GM18870 (cell line): ENCODE measurements around the gene DCP2.
"Not testable (repeated sequence)": the region's sequence is repeated elsewhere in the genome, so short reads cannot be mapped to it uniquely, and the experiment has no call there.

ENCODE experiments used
- ATAC-seq: cut with Tn5 transposase; IDR thresholded peaks from one replicate; pipeline ENCODE4 v1.9.1; 2021; ENCODE audit warnings: moderate library complexity; ENCODE audit not compliant: unreplicated experiment

DCP2 gene

GRCh38 chr5:112976432-112977309, at the start of gene DCP2:
Gene DCP2, plus strand, starts transcription at chr5:112976798. Its CDS starts 136 bp downstream, at chr5:112976934.
- ATAC-seq = peak; percentile 98

GRCh38 chr5:112929336-112930081, 47.1 kb upstream of the DCP2 start:
- peak; percentile 75 for ATAC-seq

- ATAC-seq = peak; percentile 43
These were observed 46.6 kb upstream of the DCP2 start for GRCh38 chr5:112930082-112930344.

GRCh38 chr5:112931473-112931872, 45.1 kb upstream of the DCP2 start:
- ATAC-seq = no peak

GRCh38 chr5:112933105-112933504, 43.5 kb upstream of the DCP2 start:
- no peak for ATAC-seq

- ATAC-seq = no peak
These were observed 42.8 kb upstream of the DCP2 start for GRCh38 chr5:112933651-112934365.

GRCh38 chr5:112934366-112934663, 42.3 kb upstream of the DCP2 start:
- no peak for ATAC-seq

GRCh38 chr5:112935675-112936074, 40.9 kb upstream of the DCP2 start:
- no peak for ATAC-seq

- no peak for ATAC-seq
These were observed 38.3 kb upstream of the DCP2 start for GRCh38 chr5:112938286-112938685.

GRCh38 chr5:112940670-112941069, 35.9 kb upstream of the DCP2 start:
- ATAC-seq = no peak

GRCh38 chr5:112948458-112948857, 28.1 kb upstream of the DCP2 start:
- no peak for ATAC-seq

GRCh38 chr5:112951124-112951702, 25.4 kb upstream of the DCP2 start:
- ATAC-seq = peak; percentile 97

- ATAC-seq = no peak
These were observed 20.0 kb upstream of the DCP2 start for GRCh38 chr5:112956606-112957005.

- ATAC-seq = no peak
These were observed 19.4 kb upstream of the DCP2 start for GRCh38 chr5:112957036-112957808.

GRCh38 chr5:112958093-112959088, 18.2 kb upstream of the DCP2 start:
- ATAC-seq = peak; percentile 85

- ATAC-seq = not testable (repeated sequence)
These were observed 16.7 kb upstream of the DCP2 start for GRCh38 chr5:112959872-112960271.

- no peak for ATAC-seq
These were observed 16.3 kb upstream of the DCP2 start for GRCh38 chr5:112960315-112960714.

- no peak for ATAC-seq
These were observed 15.6 kb upstream of the DCP2 start for GRCh38 chr5:112960863-112961504.

- not testable (repeated sequence) for ATAC-seq
These were observed 13.2 kb upstream of the DCP2 start for GRCh38 chr5:112963374-112963733.
